AG08396 (cell line): Measurements from ENCODE around the gene ATP5MC3.
A peak's percentile ranks its signal among the peaks of the same experiment; 100 is the strongest.

Experiments
- DNase-seq: peaks from one replicate; pipeline ENCODE4 v3.0.0; 2012; ENCODE audit warnings: low spot score, mixed read lengths

The ATP5MC3 gene

DNA sequence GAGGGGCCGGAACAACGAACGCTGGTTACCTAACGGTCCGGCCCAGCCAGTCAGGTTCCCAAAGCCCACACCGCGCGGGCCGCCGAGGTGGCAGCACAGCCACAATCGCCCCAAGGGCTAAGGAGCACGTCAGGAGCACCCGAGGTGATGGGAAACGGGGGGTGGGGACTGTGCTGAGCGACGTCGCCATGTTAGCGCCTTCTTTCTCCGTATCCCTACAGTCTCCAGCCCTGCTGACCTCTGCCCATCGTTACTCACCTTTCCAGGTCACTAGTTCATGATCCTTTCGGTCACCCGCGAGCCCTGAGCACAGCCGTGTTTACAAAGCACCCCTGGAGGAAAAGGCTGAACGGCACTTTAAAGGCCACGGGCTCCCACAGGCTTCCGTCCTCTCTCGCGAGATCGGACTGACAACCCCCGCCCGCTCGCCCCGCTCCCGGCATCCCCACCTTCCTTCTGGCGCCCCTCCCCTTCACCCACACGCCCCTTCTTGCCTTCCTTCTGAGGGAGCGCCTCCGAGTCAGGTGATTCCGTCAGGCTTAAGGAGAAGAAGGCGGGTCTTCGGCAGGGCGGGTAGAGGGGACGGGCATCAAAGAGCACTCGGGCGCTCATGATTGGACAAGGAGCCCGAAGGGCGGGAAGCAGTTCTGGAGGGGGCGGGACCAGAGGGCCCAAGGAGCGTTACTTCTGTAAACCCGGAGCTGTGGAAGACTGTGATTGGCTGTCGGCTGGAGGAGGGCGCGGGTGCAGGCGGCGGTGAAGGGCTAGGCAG lies 13.5 kb downstream of the ATP5MC3 start, which contains the start of gene ATF2:
TSS of gene ATF2 (minus strand) at position 412 of the 772 bp plus-strand sequence. CDS start 31,760 bp downstream, outside the sequence.
- peak; percentile 94 for DNase-seq

DNA sequence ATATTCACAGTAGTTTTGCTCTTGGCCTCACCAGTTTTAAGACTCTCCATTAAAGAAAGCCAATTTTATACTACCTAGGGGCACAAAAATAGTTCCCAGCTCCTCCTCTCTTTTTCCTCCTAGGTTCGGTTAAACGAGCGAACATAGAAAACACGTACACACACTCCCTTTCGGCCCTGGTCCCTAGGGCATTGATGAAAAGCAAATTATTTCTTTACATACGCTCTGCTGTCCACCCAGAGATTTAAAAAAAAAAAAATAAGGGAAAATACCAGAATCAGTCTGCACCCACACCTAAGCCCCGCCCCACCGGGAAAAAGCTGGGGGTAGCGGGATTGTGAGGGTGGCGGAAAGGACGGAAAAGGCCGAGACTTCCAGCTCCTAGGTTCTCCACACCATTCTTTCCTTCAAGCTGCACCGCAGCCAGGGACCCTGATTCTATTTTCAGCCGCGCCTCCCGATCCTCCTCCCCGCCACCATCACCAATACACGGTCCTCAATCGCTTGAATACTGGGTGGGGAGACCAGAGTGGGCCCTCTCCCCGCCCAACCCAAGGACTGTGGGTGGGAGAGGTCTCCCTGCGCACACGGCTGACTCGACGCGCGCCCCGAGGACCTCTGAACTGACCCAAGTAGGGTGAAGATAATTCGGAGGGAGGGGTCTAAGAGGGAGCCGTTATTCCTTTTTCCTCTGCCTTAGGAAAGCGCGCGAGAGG lies 14.3 kb downstream of the ATP5MC3 start:
- DNase-seq = peak; percentile 37

DNA sequence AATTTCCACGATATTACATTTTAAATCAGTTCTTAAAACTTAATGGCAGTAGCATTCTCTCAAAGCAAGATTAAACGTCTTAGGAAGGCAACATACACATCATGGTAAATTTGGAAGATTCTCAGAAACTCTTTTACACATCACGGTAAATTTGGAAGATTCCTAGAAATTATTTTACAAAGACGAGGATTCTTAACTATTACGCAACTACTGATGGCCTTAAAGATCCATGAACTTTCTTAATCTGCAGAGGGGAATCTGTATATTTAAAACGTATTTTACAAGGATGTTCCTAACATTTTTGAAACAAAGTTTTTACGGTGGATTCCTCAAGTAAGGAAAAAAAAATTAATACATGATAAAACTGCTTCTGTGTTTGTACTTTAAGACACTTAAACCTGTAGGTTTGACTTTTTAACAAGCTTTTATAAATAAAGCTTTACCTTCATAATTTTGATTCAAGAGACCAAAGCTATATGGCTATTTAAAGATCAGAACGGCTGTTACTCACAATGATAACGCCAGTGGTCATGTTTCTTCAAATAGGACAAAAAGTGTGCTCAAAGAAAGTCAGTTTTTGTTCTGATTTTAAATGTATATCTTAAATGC lies 15.2 kb downstream of the ATP5MC3 start:
- DNase-seq = no peak

DNA sequence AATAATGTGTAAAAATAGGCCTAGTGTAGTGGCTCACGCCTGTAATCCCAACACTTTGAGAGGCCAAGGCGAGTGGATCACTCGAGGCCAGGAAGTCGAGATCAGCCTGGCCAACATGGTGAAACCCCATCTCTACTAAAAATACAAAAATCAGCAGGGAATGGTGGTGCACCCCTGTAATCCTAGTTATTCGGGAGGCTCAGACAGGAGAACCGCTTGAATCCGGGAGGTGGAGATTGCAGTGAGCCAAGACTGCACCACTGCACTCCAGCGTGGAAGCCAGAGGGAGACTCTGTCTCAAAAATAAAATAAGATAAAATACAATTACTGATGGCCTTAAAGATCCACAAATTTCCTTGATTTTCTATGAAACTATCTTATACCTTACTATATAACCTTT lies 17.3 kb downstream of the ATP5MC3 start:
- DNase-seq = no peak

DNA sequence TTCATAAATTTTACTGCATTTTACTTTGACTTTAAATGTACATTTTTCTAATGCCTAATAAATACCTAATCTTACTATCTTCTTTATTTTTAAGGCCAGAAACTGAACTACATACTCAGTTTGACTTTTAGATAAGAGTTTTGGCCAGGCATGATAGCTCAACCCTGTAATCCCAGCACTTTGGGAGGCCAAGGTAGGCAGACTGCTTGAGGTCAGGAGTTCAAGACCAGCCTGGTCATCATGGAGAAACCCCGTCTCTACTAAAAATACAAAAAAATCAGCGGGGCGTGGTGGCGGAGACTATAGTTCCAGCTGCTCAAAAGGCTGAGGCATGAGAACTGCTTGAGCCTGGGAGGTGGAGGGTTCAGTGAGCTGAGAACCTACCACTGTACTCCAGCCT lies 22.6 kb downstream of the ATP5MC3 start:
- DNase-seq = no peak

DNA sequence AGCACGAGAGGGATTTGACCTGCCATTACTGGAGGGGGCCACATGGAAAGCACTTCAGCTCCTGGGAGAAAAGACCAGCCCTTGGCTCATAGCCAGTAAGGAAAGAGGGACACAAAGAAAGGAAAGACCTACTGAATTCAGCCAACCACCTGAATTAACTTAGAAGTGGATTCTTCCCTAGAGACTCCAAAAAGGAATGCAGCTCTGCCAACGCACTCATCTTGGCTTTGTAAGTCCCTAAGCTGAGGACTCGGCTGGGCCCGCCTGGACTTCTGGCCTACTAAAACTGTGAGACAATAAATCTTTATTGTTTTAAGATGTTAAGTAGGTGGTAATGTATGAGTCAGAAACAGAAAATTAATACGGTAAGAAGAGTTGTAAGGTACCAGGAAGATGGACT lies 25.0 kb downstream of the ATP5MC3 start:
- no peak for DNase-seq

DNA sequence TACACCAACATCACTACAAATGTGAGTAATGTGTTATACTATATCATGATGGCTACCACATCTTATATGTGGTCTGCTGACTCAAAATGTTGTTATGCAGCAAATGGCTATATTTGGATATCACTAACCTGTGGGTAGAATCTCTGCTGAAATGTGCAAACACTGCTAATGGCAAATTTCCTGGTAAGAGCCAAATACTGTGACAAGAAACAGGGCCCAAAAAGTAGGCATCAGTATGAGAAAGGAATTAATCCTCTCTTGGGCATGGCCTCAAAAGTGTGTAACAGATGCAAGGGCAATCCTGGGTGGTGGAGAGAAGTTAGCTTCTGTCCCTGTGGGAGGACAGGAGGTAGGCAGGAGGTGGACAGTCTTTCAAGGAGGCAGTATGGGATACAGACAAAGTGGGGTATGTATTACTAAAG lies 26.8 kb downstream of the ATP5MC3 start:
- peak; percentile 26 for DNase-seq

DNA sequence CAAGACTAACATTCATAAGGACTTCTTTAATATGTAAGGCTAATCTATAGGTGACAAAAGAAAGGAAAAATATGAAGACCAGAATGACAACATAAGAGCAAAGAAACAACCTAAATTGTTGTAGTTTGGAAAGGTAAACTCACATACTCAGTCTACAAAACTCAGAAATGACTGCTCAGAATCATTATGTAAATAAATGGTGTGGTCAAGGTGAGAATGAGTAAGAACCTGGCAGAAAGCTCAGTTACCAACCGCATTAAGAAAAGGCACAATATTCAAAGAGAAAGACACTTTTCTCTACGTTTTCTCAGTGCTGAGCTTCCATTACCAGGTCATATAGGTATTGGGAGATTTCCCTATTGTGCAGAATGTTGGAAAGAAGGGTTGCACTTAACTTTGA lies 29.3 kb downstream of the ATP5MC3 start:
- no peak for DNase-seq

DNA sequence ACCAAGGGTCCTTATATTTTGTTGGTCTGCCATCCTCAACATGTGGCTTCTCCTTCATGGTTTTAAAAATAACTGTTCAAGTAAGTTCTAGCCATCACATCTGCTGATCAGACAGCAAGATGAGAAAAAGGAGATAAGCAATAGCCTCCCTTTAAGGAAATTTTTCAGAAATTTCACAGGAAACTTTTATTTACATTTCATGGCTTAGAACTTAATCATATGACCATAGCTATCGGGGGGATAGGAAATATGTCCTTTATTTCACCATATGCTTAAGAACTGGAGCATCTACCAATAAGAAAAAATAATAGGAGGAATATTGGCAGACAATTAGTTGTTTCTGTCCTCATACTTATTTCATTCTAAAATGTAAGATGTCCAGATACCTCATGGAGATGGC lies 29.7 kb downstream of the ATP5MC3 start:
- DNase-seq = no peak

DNA sequence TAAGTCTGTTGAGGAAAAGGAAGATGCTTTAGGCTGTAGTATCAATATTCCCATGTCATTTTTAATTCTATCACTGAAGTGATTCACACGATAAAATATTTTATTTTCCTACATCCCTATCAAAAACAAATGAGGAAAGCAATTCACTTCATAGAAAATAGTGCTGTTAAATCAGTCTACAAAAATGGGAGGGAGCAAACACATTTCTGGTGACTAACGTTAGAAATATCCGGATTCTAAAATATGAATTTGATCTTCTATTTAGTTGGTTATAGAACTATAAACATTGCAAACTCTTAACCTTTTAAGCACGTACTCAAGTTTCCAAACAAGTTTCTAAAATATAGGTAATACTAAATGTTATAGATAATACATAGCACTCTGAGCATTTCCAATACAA lies 34.3 kb downstream of the ATP5MC3 start:
- no peak for DNase-seq

DNA sequence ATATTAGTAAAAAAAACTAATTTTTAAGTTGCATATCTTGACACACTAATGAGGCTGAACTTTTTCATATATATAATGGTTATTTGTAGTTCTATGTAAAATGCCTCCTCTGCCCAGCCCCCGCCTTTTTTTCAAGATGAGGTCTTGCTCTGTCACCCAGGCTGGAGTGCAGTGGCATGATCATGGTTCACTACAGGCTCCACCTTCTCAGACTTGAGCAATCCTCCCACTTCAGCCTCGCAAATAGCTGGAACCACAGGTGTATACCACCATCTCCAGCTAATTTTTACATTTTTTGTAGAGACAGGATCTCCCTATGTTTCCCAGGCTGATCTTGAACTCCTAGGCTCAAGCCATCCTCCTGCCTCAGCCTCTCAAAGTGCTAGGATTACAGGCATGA lies 37.8 kb downstream of the ATP5MC3 start:
- no peak for DNase-seq

DNA sequence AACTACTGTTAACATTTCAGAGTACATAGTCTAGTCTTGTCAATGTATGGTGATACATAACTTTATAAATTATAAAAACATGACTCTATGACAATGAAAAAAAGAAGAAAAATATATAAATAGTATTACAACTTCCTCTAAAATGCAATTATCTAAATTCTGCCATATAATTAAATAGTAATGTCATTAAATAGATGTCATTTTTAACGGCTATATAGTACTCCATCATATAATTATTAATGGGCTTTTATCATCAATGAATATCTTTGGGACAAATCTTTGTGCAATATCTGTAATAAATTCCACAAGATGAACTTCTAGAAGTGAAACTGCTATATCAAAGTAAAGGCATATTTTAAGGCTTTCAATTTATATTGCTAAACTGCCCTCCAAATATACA lies 38.3 kb downstream of the ATP5MC3 start:
- DNase-seq = no peak

DNA sequence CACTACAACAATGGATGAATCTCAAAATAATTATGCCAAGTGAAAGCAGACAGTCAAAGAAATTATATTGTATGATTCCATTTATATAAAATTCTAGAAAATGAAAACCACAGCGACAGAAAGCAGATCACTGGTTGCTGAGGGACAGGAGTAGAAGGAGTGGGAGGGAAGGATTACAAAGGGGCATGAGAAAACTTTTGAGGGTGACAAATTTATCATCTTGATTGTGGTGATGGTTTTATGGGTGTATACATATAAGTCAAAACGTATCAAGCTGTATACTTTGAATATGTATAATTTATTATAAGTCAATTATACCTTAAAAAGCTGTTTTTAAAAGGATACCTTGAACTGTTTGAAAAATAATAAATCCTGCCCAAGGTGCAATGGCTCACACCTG lies 41.2 kb downstream of the ATP5MC3 start:
- DNase-seq = no peak

DNA sequence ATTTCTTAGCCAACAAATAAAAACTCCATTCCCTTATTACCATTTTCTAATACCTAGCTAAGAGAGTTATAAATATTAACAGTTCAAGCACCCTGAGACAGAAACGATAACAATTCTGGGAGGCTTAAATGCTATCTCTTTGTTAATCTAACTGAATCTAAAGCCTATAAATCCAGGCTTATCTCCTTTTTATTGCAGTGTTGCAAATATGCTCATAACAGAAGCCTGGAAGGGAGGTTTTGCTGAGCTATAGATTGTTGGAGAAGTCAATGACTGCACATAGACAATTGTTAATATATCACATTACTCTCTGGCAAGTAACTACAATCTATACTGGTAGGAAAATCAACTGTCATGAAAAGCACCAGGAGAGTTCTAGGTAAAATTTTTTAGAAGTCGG lies 43.7 kb downstream of the ATP5MC3 start:
- DNase-seq = no peak

DNA sequence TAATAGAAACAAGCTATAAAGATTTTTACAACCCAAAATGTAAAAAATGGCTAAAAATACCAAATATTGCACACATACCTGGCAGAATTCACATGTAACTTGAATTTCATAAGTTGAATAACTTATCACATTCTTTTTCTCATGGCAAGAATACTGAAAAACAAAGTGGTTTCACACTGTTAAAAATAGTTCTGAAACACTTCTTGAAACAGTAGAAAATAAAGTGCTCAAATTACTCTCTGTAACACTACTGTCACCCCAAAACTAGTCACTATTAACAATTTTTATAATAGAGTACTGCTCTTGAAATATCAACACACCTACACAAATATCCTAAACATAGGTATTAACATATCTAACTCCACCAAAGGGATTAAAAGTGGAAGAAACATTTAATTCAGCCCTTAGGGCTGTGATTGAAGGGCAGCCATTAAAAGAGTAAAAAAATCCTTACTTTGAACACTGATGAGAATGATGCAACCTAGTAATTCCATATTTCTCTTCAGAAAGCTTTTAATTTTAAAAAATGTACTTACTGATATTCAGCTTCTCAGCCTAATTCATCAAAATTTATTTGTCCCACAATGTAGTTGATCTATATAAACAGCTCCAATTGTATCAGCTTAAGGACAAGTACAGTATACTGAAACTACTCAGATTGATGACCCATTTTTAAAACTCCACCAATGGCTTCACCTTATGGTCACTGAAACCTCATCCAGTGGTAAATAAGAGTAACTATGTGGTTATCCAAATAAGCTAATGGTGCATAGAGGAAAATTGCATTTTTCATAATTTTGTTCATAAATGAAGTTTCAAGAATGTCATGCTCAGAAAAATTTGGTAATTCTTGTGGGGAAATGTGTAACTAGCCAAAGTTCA lies 44.9 kb downstream of the ATP5MC3 start:
- DNase-seq = no peak

DNA sequence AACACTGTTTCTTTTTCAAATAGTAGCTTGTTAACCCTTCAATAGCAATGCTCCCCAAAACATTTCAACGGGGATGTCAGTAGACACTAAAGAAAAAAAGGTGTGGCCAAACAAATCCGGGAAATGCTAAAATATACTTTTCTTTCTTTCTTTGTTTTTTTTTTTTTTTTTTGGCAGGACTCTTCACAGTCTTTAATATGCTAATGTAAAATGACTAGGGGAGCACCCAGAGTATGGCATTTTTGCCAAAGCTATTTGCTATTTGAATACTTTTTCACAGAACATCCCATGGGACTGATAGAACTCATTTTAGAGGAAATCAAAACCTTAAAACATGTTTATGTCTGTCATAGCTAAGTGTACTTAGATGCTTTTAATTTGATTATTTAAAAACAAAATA lies 45.6 kb downstream of the ATP5MC3 start:
- DNase-seq = no peak

DNA sequence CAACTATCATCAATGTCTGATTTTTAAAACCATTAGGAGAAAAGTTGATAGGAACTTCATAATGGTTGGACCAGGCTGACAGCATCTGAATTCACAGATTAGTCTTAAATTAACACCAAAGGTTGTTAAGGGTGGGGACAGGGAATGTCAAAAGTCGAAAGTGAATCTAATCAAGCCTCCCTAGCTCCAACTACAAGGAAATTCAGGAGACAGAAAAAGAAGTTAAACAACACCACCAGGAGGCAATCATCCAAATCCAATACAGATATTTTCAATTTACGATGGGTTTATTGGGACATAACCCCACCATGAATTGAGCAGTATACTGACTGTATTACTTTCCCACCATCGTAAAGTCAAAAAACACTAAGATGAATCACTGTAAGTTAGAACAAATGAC lies 46.3 kb downstream of the ATP5MC3 start:
- DNase-seq = no peak

DNA sequence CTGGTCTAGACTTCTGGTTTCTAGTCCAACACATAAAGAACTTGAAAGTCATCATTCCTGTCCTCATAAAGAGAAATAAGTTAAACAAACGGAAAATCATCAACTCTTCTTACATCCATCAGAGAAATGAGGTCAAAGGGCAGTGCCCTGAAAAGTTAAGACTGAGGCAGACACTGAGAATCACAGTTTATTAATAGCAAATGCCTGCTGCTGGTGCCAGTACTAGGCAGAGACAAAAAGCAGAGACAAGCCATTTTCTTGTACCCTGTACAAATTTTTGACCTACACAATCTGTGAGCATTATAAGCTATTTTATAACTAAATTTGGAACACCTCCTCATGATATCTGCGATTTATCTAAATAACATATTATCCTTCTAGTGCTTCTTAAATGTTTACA lies 50.3 kb downstream of the ATP5MC3 start:
- DNase-seq = no peak

DNA sequence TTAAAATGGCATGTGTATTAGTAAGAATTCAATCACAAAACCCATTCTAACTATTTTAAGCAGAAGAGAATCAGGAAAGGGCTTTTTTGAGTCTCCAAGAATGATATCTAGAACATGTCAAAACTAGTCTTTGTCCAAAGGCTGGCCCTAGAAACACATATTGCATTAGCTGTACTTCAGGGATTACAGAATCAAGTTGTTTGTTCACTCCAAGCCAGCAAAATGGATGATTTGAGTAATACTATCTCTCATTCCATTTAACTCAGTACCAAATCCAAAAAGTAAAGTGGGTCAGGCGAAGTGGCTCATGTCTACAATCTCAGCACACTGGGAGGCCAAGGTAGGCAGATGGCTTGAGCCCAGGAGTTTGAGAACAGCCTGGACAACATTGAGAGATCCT lies 54.8 kb downstream of the ATP5MC3 start:
- DNase-seq = no peak
